Measurements from ENCODE around the gene CCDC146.
"Not testable (repeated sequence)": the region's sequence is repeated elsewhere in the genome, so short reads cannot be mapped to it uniquely, and the experiment has no call there.

DNA sequence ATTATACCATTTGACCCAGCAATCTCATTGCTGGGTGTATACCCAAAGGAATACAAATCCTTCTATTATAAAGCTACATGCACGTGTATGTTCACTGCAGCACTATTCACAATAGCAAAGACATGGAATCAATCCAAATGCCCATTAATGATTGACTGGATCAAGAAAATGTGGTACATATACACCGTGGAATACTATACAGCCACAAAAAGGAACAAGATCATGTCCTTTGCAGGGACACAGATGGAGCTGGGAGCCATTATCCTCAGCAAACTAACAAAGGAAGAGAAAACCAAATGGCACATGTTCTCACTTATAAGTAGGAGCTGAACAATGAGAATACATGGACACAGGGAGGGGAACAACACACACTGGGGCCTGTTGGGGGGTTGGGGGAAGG, 211.6 kb downstream of the CCDC146 start:
- not testable (repeated sequence) for TF ChIP-seq POLR2A (IDR thresholded peaks at IDR 0.05; ENCODE audit: low read length); GATA1 (IDR thresholded peaks at IDR 0.05; ENCODE audit: low read depth, low read length)

All from erythroblast (primary cell).